ENCODE results near the gene TEX2. TPM values are rescaled to one million over a fixed set of nuclear protein-coding genes. Genes with fewer than 3 reads are reported as not detected.
"Not testable (repeated sequence)": the region's sequence is repeated elsewhere in the genome, so short reads cannot be mapped to it uniquely, and the experiment has no call there.

Gene TEX2
- total and polyA plus RNA-seq, 2 donors from 2014 or later, result 14.0 to 39.1 TPM

DNA sequence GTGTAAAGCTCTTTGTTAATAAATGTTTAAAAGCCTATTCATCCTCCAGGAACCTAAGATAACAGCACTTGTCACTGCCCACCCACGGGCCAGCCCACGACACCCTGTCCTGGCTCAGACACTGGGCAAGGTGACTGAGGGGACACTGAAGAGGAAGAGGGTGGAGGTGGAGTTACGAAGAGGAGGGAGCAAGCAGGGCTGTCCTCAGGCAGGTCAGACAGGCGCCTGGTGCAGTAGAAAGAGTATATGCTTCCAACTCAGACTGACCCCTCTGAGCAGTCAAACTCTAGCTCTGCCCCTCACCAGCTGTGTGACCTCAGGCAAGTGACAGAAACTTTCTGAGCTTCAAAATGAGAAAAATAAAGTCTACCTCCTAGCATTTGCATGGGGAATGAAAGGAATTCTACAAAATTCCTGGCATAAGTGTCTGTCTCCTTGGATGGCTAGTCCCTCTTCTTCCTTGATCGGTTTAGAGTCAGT, 22.8 kb downstream of the TEX2 start:
- TF ChIP-seq, protein P1, sequence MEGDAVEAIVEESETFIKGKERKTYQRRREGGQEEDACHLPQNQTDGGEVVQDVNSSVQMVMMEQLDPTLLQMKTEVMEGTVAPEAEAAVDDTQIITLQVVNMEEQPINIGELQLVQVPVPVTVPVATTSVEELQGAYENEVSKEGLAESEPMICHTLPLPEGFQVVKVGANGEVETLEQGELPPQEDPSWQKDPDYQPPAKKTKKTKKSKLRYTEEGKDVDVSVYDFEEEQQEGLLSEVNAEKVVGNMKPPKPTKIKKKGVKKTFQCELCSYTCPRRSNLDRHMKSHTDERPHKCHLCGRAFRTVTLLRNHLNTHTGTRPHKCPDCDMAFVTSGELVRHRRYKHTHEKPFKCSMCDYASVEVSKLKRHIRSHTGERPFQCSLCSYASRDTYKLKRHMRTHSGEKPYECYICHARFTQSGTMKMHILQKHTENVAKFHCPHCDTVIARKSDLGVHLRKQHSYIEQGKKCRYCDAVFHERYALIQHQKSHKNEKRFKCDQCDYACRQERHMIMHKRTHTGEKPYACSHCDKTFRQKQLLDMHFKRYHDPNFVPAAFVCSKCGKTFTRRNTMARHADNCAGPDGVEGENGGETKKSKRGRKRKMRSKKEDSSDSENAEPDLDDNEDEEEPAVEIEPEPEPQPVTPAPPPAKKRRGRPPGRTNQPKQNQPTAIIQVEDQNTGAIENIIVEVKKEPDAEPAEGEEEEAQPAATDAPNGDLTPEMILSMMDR (IDR thresholded peaks at IDR 0.05; ENCODE audit: borderline replicate concordance, extremely low read depth, insufficient read depth), result no peak
- peak in 4 of 5 donors; percentile 22 to 68 (median 50) for DNase-seq
- H3K27ac ChIP-seq (ENCODE audit: low read depth in 2 of 2, low read length in 2 of 2), result peak overlapping the region; percentile 28 to 36

DNA sequence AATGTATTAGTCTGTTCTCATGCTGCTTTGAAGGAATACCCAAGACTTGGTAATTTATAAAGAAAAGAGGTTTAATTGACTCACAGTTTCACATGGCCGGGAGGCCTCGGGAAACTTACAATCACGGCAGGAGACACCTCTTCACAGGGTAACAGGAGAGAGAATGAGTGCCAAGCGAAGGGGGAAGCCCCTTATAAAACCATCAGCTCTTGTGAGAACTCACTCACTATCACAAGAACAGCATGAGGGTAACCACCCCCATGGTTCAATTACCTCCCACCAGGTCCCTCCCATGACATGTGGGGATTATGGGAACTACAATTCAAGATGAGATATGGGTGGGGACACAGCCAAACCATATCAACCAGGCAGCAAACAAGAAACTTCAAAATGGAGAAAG, 24.6 kb downstream of the TEX2 start:
- intact Hi-C loops (cut with DNase I), result loop anchor here (10.0 kb wide), 1 partner anchor 54 kb away; no protein-coding TSS in a partner anchor
- not testable (repeated sequence) for H3K9ac ChIP-seq (ENCODE audit: low read length in 3 of 3); H3K27ac ChIP-seq (ENCODE audit: low read depth in 2 of 2, low read length in 2 of 2); DNase-seq; H3K4me3 ChIP-seq (ENCODE audit: low read length in 3 of 3); H3K9me3 ChIP-seq (ENCODE audit: control insufficient read depth in 2 of 3, insufficient read depth in 1 of 3, low read length in 3 of 3); H3K27me3 ChIP-seq (ENCODE audit: control insufficient read depth, insufficient read depth, low read length); H3K36me3 ChIP-seq (ENCODE audit: control insufficient read depth in 2 of 3, insufficient read depth in 3 of 3, low read length in 3 of 3); FAIRE-seq
- peaks cover 6 to 14% (median 14%) of the 10 kb centered on the region in 3 donors for H3K4me1 ChIP-seq (ENCODE audit: control insufficient read depth in 2 of 3, insufficient read depth in 2 of 3, low read depth in 1 of 3, low read length in 3 of 3)

More for the DNA sequence above, 22.8 kb downstream of the TEX2 start:
- H3K9me3 ChIP-seq (ENCODE audit: control insufficient read depth in 2 of 3, insufficient read depth in 1 of 3, low read length in 3 of 3), result no peaks in the 10 kb centered on the region
- no peaks in the 10 kb centered on the region for H3K36me3 ChIP-seq (ENCODE audit: control insufficient read depth in 2 of 3, insufficient read depth in 3 of 3, low read length in 3 of 3)
- no peak overlapping the region for H3K9ac ChIP-seq (ENCODE audit: low read length in 3 of 3)
- intact Hi-C loops (cut with DNase I), result no loop called here
- H3K4me3 ChIP-seq (ENCODE audit: low read length in 3 of 3), result no peak overlapping the region
- peaks cover 6 to 14% (median 14%) of the 10 kb centered on the region in 3 donors for H3K4me1 ChIP-seq (ENCODE audit: control insufficient read depth in 2 of 3, insufficient read depth in 2 of 3, low read depth in 1 of 3, low read length in 3 of 3)
- no peak for FAIRE-seq
- no peaks in the 10 kb centered on the region for H3K27me3 ChIP-seq (ENCODE audit: control insufficient read depth, insufficient read depth, low read length)

DNA sequence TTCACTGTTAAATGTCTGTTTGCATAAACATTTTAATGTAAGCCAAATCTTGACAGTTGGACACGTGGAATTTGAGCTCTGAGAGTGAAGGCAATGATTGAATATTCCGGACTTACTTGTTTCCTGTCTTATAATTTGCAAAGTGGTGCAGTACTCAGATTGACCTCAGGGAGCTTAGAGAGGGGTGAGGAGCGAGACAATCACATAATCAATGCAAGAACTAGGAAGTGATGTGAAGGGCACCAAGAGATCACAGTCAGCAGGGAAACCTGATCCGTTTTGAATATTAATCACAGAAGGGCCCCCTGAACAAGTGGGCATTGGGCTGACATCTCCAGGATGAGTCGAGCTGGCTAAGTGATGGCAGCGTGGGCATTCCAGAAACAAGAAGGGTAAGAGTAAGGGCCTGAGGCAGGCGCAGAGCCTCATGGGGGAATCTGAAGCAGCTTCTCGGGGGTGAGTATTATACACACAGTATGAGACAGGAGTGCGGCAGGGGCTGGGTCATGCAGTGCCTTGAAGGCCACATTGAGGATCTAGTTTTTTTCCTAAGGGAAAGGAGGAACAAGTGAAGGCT, 26.1 kb downstream of the TEX2 start:
- TF ChIP-seq, protein P1 (IDR thresholded peaks at IDR 0.05; ENCODE audit: borderline replicate concordance, extremely low read depth, insufficient read depth), result no peak
- DNase-seq, result no peak

DNA sequence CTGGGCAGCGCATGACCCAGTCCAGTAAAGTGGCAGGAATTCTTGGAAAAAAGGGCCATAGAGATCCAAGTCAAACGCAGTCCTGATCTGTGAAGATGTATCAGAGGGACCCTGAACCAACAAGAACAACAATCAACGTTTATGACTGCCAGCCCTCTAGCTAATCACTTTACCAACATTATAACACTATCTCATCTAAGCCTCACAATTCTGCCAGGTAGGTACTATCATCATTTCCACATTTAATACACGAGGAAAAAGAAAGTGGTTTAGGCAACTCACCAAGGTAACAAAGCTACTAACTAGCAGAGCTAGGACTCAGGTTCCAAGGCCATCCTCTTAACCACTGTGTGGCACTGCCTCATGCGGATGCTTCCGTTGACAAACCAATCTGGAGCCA, 28.1 kb downstream of the TEX2 start:
- intact Hi-C loops (cut with DNase I), result loop anchor here (10.0 kb wide), 1 partner anchor 50 kb away; no protein-coding TSS in a partner anchor
- FAIRE-seq (no peak), DNase-seq (no peak)
- H3K4me1 ChIP-seq (ENCODE audit: control insufficient read depth in 2 of 3, insufficient read depth in 2 of 3, low read depth in 1 of 3, low read length in 3 of 3), result peaks cover 0 to 14% (median 14%) of the 10 kb centered on the region in 3 donors
- no peak overlapping the region for H3K9ac ChIP-seq (ENCODE audit: low read length in 3 of 3)
- H3K27me3 ChIP-seq (ENCODE audit: control insufficient read depth, insufficient read depth, low read length), result no peaks in the 10 kb centered on the region
- no peak overlapping the region for H3K27ac ChIP-seq (ENCODE audit: low read depth in 2 of 2, low read length in 2 of 2)
- no peak overlapping the region for H3K4me3 ChIP-seq (ENCODE audit: low read length in 3 of 3)
- H3K9me3 ChIP-seq (ENCODE audit: control insufficient read depth in 2 of 3, insufficient read depth in 1 of 3, low read length in 3 of 3), result no peaks in the 10 kb centered on the region
- TF ChIP-seq, protein P1 (IDR thresholded peaks at IDR 0.05; ENCODE audit: borderline replicate concordance, extremely low read depth, insufficient read depth), result no peak
- H3K36me3 ChIP-seq (ENCODE audit: control insufficient read depth in 2 of 3, insufficient read depth in 3 of 3, low read length in 3 of 3), result no peaks in the 10 kb centered on the region

More for the DNA sequence above, 26.1 kb downstream of the TEX2 start:
- intact Hi-C loops (cut with DNase I), result loop anchor here (10.0 kb wide), 1 partner anchor 52 kb away; no protein-coding TSS in a partner anchor
- no peaks in the 10 kb centered on the region for H3K9me3 ChIP-seq (ENCODE audit: control insufficient read depth in 2 of 3, insufficient read depth in 1 of 3, low read length in 3 of 3)
- FAIRE-seq, result no peak
- no peak overlapping the region for H3K9ac ChIP-seq (ENCODE audit: low read length in 3 of 3)
- no peaks in the 10 kb centered on the region for H3K36me3 ChIP-seq (ENCODE audit: control insufficient read depth in 2 of 3, insufficient read depth in 3 of 3, low read length in 3 of 3)
- no peak overlapping the region for H3K27ac ChIP-seq (ENCODE audit: low read depth in 2 of 2, low read length in 2 of 2)
- H3K4me3 ChIP-seq (ENCODE audit: low read length in 3 of 3), result no peak overlapping the region
- no peaks in the 10 kb centered on the region for H3K27me3 ChIP-seq (ENCODE audit: control insufficient read depth, insufficient read depth, low read length)
- peaks cover 6 to 22% (median 18%) of the 10 kb centered on the region in 3 donors for H3K4me1 ChIP-seq (ENCODE audit: control insufficient read depth in 2 of 3, insufficient read depth in 2 of 3, low read depth in 1 of 3, low read length in 3 of 3)
